Measurements from ENCODE around the gene NMRAL1. TPM values are rescaled to one million over a fixed set of nuclear protein-coding genes. Genes with fewer than 3 reads are reported as not detected.

NMRAL1 gene
- total RNA-seq, 2 experiments from 2014 or later: 30.5 to 30.8 TPM

DNA sequence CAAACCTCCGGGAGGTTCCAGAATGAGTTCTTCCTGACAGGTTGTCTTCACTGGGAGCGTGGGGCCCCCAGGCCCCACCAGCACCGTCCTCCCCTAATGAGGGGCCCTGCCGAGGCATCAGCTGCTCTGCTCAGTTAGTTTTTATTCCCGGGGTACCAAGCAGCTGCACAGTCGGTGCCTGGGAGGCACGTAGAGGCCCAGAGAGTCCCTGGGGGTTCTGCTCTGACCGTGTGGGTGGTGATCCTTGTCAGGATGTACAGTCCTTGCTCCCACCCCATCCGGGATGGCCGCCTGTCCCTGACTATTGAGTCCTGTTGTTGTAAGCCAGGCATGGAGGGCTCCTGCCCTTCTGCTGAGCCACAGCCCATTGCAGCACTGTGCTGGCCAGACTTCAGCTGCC lies 18.5 kb downstream of the NMRAL1 start:
- H3K27me3 Mint-ChIP-seq (ENCODE audit: low read depth): no peaks in the 10 kb centered on the region
- H3K27ac Mint-ChIP-seq: no peak overlapping the region
- H3K36me3 Mint-ChIP-seq (ENCODE audit: low read depth): peaks cover 31% of the 10 kb centered on the region
- CTCF ChIA-PET: no interaction called here
- H3K4me3 Mint-ChIP-seq: no peak overlapping the region
- peaks cover 6% of the 10 kb centered on the region for H3K4me1 Mint-ChIP-seq (ENCODE audit: low read depth)
- no peaks in the 10 kb centered on the region for H3K9me3 Mint-ChIP-seq
- no peak for DNase-seq
- intact Hi-C loops (cut with micrococcal nuclease): no loop called here

DNA sequence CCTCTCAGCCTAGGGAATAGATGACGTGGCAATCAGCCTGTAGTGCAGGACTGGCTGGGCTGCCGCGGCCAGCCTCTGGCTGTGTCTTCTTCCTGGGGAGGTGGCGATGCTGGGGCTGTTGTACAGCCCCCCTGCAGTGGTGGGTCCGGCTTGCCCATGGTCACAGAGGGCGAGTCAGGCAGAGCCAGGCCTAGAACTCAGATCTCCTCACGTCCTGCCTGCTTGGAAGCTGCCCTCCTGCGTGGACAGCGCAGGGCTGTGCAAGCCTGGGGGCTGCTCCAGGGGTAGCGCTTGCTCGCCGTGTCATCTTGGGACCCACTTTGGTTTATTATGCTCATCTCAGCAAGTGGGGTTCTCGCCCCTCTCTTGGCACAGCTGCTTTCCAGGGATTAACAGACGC lies 19.3 kb downstream of the NMRAL1 start:
- H3K27ac Mint-ChIP-seq: no peak overlapping the region
- DNase-seq: no peak
- H3K27me3 Mint-ChIP-seq (ENCODE audit: low read depth): no peaks in the 10 kb centered on the region
- no peaks in the 10 kb centered on the region for H3K9me3 Mint-ChIP-seq
- peaks cover 36% of the 10 kb centered on the region for H3K36me3 Mint-ChIP-seq (ENCODE audit: low read depth)
- peaks cover 6% of the 10 kb centered on the region for H3K4me1 Mint-ChIP-seq (ENCODE audit: low read depth)
- intact Hi-C loops (cut with micrococcal nuclease): no loop called here
- CTCF ChIA-PET: no interaction called here
- no peak overlapping the region for H3K4me3 Mint-ChIP-seq

DNA sequence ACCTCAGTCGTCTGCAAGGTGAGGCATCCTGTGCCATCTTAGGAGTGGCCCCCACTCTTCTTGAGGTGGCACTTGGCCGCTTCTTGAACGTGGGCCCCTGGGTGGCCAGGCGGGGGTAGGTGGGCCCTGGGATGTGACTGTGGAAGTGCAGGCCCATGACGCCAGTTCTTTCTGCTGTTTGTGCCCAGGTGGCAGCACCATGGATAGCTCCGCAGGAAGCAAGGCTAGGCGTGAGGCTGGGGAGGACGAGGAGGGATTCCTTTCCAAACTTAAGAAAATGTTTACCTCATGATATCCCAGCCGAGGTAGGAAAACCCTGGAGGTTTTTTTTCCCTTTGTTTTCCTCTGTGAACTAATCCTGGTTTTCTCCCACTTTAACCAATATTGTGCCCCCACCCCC lies 19.8 kb downstream of the NMRAL1 start:
- Mint-ChIP-seq H3K9me3 (no peaks in the 10 kb centered on the region), H3K27me3 (ENCODE audit: low read depth) (no peaks in the 10 kb centered on the region), H3K36me3 (ENCODE audit: low read depth) (peaks cover 38% of the 10 kb centered on the region), H3K27ac (no peak overlapping the region), H3K4me1 (ENCODE audit: low read depth) (peaks cover 6% of the 10 kb centered on the region), H3K4me3 (no peak overlapping the region)
- CTCF ChIA-PET: no interaction called here
- intact Hi-C loops (cut with micrococcal nuclease): no loop called here
- no peak for DNase-seq

GRCh38 chr16:4452674-4453073 lies 21.8 kb downstream of the NMRAL1 start:
- Mint-ChIP-seq H3K4me1 (ENCODE audit: low read depth) (peaks cover 2% of the 10 kb centered on the region), H3K27me3 (ENCODE audit: low read depth) (no peaks in the 10 kb centered on the region), H3K27ac (no peak overlapping the region), H3K4me3 (no peak overlapping the region), H3K36me3 (ENCODE audit: low read depth) (peaks cover 44% of the 10 kb centered on the region), H3K9me3 (no peaks in the 10 kb centered on the region)
- DNase-seq: no peak
- intact Hi-C loops (cut with micrococcal nuclease): no loop called here
- CTCF ChIA-PET: interaction anchor here (0.7 to 1.2 kb wide), 3 partner anchors 29 to 541 kb away, joined by 3 to 4 read pairs (median 3); no protein-coding TSS in a partner anchor

GRCh38 chr16:4450931-4451519 lies 23.4 kb downstream of the NMRAL1 start:
- Mint-ChIP-seq H3K27me3 (ENCODE audit: low read depth) (no peaks in the 10 kb centered on the region), H3K27ac (peak overlapping the region; percentile 41), H3K36me3 (ENCODE audit: low read depth) (peaks cover 45% of the 10 kb centered on the region), H3K4me3 (no peak overlapping the region), H3K9me3 (no peaks in the 10 kb centered on the region), H3K4me1 (ENCODE audit: low read depth) (no peaks in the 10 kb centered on the region)
- CTCF ChIA-PET: interaction anchor here (0.6 to 0.9 kb wide), 3 partner anchors 8 to 13 kb away, joined by 3 read pairs; no protein-coding TSS in a partner anchor
- DNase-seq: no peak
- intact Hi-C loops (cut with micrococcal nuclease): no loop called here

- peaks cover 45% of the 10 kb centered on the region for H3K36me3 Mint-ChIP-seq (ENCODE audit: low read depth)
- no peaks in the 10 kb centered on the region for H3K27me3 Mint-ChIP-seq (ENCODE audit: low read depth)
- CTCF ChIA-PET: interaction anchor here (0.6 to 1.4 kb wide), 4 partner anchors 9 to 190 kb away, joined by 3 to 5 read pairs (median 3); no protein-coding TSS in a partner anchor
Measured at GRCh38 chr16:4450430-4450829, 24.0 kb downstream of the NMRAL1 start.

GRCh38 chr16:4443986-4444385 lies 30.4 kb downstream of the NMRAL1 start:
- H3K27me3 Mint-ChIP-seq (ENCODE audit: low read depth): no peaks in the 10 kb centered on the region
- no peak overlapping the region for H3K4me3 Mint-ChIP-seq
- no peaks in the 10 kb centered on the region for H3K9me3 Mint-ChIP-seq
- DNase-seq: no peak
- intact Hi-C loops (cut with micrococcal nuclease): no loop called here
- peaks cover 1% of the 10 kb centered on the region for H3K4me1 Mint-ChIP-seq (ENCODE audit: low read depth)
- H3K27ac Mint-ChIP-seq: no peak overlapping the region
- CTCF ChIA-PET: no interaction called here
- peaks cover 53% of the 10 kb centered on the region for H3K36me3 Mint-ChIP-seq (ENCODE audit: low read depth)

More at GRCh38 chr16:4450430-4450829, 24.0 kb downstream of the NMRAL1 start:
- no peak overlapping the region for H3K4me3 Mint-ChIP-seq
- no peak for DNase-seq
- no peaks in the 10 kb centered on the region for H3K9me3 Mint-ChIP-seq
- H3K4me1 Mint-ChIP-seq (ENCODE audit: low read depth): no peaks in the 10 kb centered on the region
- H3K27ac Mint-ChIP-seq: no peak overlapping the region
- intact Hi-C loops (cut with micrococcal nuclease): no loop called here

- Mint-ChIP-seq H3K4me1 (ENCODE audit: low read depth) (peaks cover 1% of the 10 kb centered on the region), H3K27ac (no peak overlapping the region), H3K36me3 (ENCODE audit: low read depth) (peaks cover 47% of the 10 kb centered on the region), H3K4me3 (no peak overlapping the region), H3K9me3 (no peaks in the 10 kb centered on the region), H3K27me3 (ENCODE audit: low read depth) (no peaks in the 10 kb centered on the region)
- CTCF ChIA-PET: interaction anchor here (0.6 kb wide), 1 partner anchor 27 kb away, joined by 3 read pairs; no protein-coding TSS in a partner anchor
- intact Hi-C loops (cut with micrococcal nuclease): no loop called here
- no peak for DNase-seq
Measured at GRCh38 chr16:4443271-4443670, 31.2 kb downstream of the NMRAL1 start.

DNA sequence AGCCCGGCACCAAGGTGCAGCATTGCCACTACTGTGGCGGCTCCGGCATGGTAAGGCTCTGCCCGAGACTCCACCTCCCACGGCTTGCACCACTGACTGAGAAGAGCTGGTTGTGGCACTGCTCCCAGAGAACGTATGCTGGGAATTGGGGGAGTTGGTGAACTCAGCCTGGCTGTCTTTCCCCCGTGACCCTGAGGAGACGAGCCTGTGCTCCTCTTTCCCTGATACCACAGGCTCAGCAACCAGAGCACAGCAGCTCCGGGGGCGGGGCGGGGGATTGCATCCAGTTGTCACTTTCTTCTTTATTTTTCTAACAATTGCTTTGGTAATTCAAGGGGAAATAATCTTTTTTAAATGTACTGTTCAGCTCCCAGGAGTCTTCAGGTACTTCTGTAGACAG lies 32.1 kb downstream of the NMRAL1 start:
- CTCF ChIA-PET: no interaction called here
- Mint-ChIP-seq H3K9me3 (no peaks in the 10 kb centered on the region), H3K27me3 (ENCODE audit: low read depth) (no peaks in the 10 kb centered on the region), H3K4me1 (ENCODE audit: low read depth) (peaks cover 1% of the 10 kb centered on the region), H3K36me3 (ENCODE audit: low read depth) (peaks cover 47% of the 10 kb centered on the region), H3K27ac (no peak overlapping the region), H3K4me3 (no peak overlapping the region)
- intact Hi-C loops (cut with micrococcal nuclease): no loop called here
- DNase-seq: no peak

- CTCF ChIA-PET: interaction anchor here (0.7 to 1.7 kb wide), 4 partner anchors 34 to 1379 kb away, joined by 3 to 5 read pairs (median 3); no protein-coding TSS in a partner anchor
- intact Hi-C loops (cut with micrococcal nuclease): no loop called here
- Mint-ChIP-seq H3K4me1 (ENCODE audit: low read depth) (peaks cover 17% of the 10 kb centered on the region), H3K27me3 (ENCODE audit: low read depth) (no peaks in the 10 kb centered on the region), H3K4me3 (no peak overlapping the region), H3K9me3 (no peaks in the 10 kb centered on the region), H3K36me3 (ENCODE audit: low read depth) (peaks cover 47% of the 10 kb centered on the region), H3K27ac (no peak overlapping the region)
- DNase-seq: no peak
Measured at GRCh38 chr16:4437366-4437765, 37.1 kb downstream of the NMRAL1 start.

- Mint-ChIP-seq H3K9me3 (no peaks in the 10 kb centered on the region), H3K4me1 (ENCODE audit: low read depth) (peaks cover 21% of the 10 kb centered on the region), H3K36me3 (ENCODE audit: low read depth) (peaks cover 49% of the 10 kb centered on the region), H3K4me3 (no peak overlapping the region), H3K27ac (peak overlapping the region; percentile 7), H3K27me3 (ENCODE audit: low read depth) (no peaks in the 10 kb centered on the region)
- DNase-seq: no peak
- intact Hi-C loops (cut with micrococcal nuclease): no loop called here
- CTCF ChIA-PET: interaction anchor here (1.2 kb wide), 1 partner anchor 33 kb away, joined by 3 read pairs; no protein-coding TSS in a partner anchor
Measured at GRCh38 chr16:4435337-4436067, 38.9 kb downstream of the NMRAL1 start.

GRCh38 chr16:4433914-4434787 lies 40.3 kb downstream of the NMRAL1 start:
- Mint-ChIP-seq H3K4me1 (ENCODE audit: low read depth) (peaks cover 27% of the 10 kb centered on the region), H3K36me3 (ENCODE audit: low read depth) (peaks cover 46% of the 10 kb centered on the region), H3K9me3 (no peaks in the 10 kb centered on the region), H3K27me3 (ENCODE audit: low read depth) (no peaks in the 10 kb centered on the region), H3K4me3 (no peak overlapping the region), H3K27ac (peak overlapping the region; percentile 58)
- CTCF ChIA-PET: no interaction called here
- intact Hi-C loops (cut with micrococcal nuclease): no loop called here
- no peak for DNase-seq

All from activated naive CD4-positive, alpha-beta T cell treated with anti-CD3 and anti-CD28 coated beads for 36 hours (primary cell).